Smooth muscle cell (in vitro differentiated cells): ENCODE measurements around the gene RSPH4A. TPM values are rescaled to one million over a fixed set of nuclear protein-coding genes. Genes with fewer than 3 reads are reported as not detected.
"Not testable (repeated sequence)": the region's sequence is repeated elsewhere in the genome, so short reads cannot be mapped to it uniquely, and the experiment has no call there.

Experiments
- DNase-seq: peaks from one replicate; lab custom pipeline; 2025; ENCODE audit not compliant: unreplicated experiment; lab: John Stamatoyannopoulos, UW
- H2AFZ ChIP-seq: fragments of 200-600 bp; sonication (generic); 2 replicates; pipeline ENCODE4 v1.6.0; 2016; ENCODE audit warnings: antibody characterized with exemption, low read depth, mild to moderate bottlenecking
- H3F3A ChIP-seq: fragments of 200-600 bp; sonication (generic); 2 replicates; pipeline ENCODE4 v1.6.0; 2017; ENCODE audit warnings: antibody characterized with exemption, low read depth
- H3K27ac ChIP-seq: fragments of 200-600 bp; sonication (generic); 2 replicates; pipeline ENCODE4 v1.5.1; 2016; ENCODE audit warnings: low read depth, mild to moderate bottlenecking
- H3K27me3 ChIP-seq: fragments of 200-600 bp; sonication (generic); 2 replicates; pipeline ENCODE4 v1.6.1; 2016; ENCODE audit warnings: low read depth, mild to moderate bottlenecking
- H3K36me3 ChIP-seq: fragments of 200-600 bp; sonication (generic); 2 replicates; pipeline ENCODE4 v1.5.1; 2016; ENCODE audit warnings: low read depth
- H3K4me1 ChIP-seq: fragments of 200-600 bp; sonication (generic); 2 replicates; pipeline ENCODE4 v1.5.1; 2016; ENCODE audit warnings: low read depth
- H3K4me2 ChIP-seq: fragments of 200-600 bp; sonication (generic); 2 replicates; pipeline ENCODE4 v1.6.0; 2016; ENCODE audit warnings: mild to moderate bottlenecking
- H3K4me3 ChIP-seq: fragments of 200-600 bp; sonication (generic); 2 replicates; pipeline ENCODE4 v1.5.1; 2016; ENCODE audit warnings: mild to moderate bottlenecking
- H3K79me2 ChIP-seq: fragments of 200-600 bp; sonication (generic); 2 replicates; pipeline ENCODE4 v1.6.0; 2016; ENCODE audit warnings: low read depth, mild to moderate bottlenecking
- H3K9ac ChIP-seq: fragments of 200-600 bp; sonication (generic); 2 replicates; pipeline ENCODE4 v1.6.0; 2016; ENCODE audit warnings: low read depth
- H3K9me3 ChIP-seq: fragments of 200-600 bp; sonication (generic); replicated peaks from 2 replicates; pipeline ENCODE4 v1.5.1; 2016; ENCODE audit warnings: low read depth
- H4K20me1 ChIP-seq: fragments of 200-600 bp; sonication (generic); 2 replicates; pipeline ENCODE4 v1.6.0; 2016; ENCODE audit warnings: low read depth
- WGBS: methylation state at CpG from one replicate; pipeline ENCODE4 v1.1.7; 2016; ENCODE audit warnings: low lambda C conversion rate; 5-methylcytosine and 5-hydroxymethylcytosine counted together
- polyA plus RNA-seq: library from polyadenylated mRNA; unstranded; fragments of >200 nt; fragmentation: Nextera tagmentation; extraction: Ambion mirVana; gene quantifications from 2 replicates; pipeline ENCODE4 v1.2.1, GENCODE V29; 2016
- total RNA-seq: library from RNA; depleted of rRNA; stranded (reverse); fragments of >200 nt; gene quantifications from 2 replicates; pipeline ENCODE4 v1.2.3, GENCODE V29; 2014
- TF ChIP-seq, protein P1 (sequence below): fragments of 200-600 bp; sonication (generic); IDR thresholded peaks from 2 replicates; pipeline ENCODE4 v1.5.1; 2017; ENCODE audit warnings: borderline replicate concordance, mild to moderate bottlenecking, antibody characterized with exemption; ENCODE audit not compliant: insufficient read depth, poor library complexity, severe bottlenecking

The RSPH4A gene
- total and polyA plus RNA-seq, 2 experiments from 2014 or later, result 0.22 TPM; not detected in 1

DNA sequence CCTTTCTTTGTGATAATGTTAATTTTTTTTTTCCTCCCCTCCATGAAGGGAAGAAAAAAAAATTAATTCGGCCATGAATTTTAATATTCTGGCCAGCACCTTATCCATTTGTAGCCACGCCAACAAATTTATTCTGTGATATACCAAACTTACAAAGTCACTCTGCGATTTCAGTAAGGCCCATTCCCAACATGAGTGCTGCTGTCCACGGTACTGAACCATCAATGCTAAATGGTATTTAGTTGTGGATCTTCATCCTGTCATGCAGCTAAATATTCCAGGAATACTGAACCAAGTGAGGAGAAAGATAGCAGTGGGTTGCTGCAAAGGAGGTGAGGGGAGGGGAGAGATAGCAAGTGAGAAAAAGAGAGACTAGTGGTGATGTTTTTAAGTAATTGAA lies 19.5 kb upstream of the RSPH4A start:
- no peak overlapping the region for H3K4me2 ChIP-seq
- no peaks in the 10 kb centered on the region for H3F3A ChIP-seq
- 85% methylated on average over 4 of the region's 4 CpGs for WGBS
- no peaks in the 10 kb centered on the region for H3K9me3 ChIP-seq
- H3K79me2 ChIP-seq, result no peaks in the 10 kb centered on the region
- TF ChIP-seq, protein P1, sequence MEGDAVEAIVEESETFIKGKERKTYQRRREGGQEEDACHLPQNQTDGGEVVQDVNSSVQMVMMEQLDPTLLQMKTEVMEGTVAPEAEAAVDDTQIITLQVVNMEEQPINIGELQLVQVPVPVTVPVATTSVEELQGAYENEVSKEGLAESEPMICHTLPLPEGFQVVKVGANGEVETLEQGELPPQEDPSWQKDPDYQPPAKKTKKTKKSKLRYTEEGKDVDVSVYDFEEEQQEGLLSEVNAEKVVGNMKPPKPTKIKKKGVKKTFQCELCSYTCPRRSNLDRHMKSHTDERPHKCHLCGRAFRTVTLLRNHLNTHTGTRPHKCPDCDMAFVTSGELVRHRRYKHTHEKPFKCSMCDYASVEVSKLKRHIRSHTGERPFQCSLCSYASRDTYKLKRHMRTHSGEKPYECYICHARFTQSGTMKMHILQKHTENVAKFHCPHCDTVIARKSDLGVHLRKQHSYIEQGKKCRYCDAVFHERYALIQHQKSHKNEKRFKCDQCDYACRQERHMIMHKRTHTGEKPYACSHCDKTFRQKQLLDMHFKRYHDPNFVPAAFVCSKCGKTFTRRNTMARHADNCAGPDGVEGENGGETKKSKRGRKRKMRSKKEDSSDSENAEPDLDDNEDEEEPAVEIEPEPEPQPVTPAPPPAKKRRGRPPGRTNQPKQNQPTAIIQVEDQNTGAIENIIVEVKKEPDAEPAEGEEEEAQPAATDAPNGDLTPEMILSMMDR, result no peak
- H3K4me1 ChIP-seq, result no peaks in the 10 kb centered on the region
- H3K9ac ChIP-seq, result no peak overlapping the region
- H3K36me3 ChIP-seq, result peaks cover 16% of the 10 kb centered on the region
- H3K27me3 ChIP-seq, result no peaks in the 10 kb centered on the region
- H2AFZ ChIP-seq, result no peak overlapping the region
- no peak for DNase-seq
- no peaks in the 10 kb centered on the region for H4K20me1 ChIP-seq
- no peak overlapping the region for H3K27ac ChIP-seq
- no peak overlapping the region for H3K4me3 ChIP-seq

DNA sequence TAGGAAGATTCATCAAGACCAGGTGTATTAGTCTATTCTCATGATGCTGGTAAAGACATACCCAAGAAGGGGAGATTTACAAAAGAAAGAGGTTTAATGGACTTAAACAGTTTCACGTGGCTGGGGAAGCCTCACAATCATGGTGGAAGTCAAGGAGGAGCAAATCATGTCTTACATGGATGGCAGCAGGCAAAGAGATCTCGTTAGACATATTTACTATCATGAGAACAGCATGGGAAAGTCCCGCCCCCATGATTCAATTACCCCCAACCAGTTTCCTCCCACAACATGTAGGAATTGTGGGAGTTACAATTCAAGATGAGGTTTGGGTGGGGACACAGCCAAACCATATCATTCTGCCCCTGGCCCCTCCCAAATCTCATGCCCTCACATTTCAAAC lies 12.4 kb upstream of the RSPH4A start:
- not testable (repeated sequence) for H3K79me2 ChIP-seq, H3K4me3 ChIP-seq, H3K9ac ChIP-seq, H3F3A ChIP-seq, H3K36me3 ChIP-seq, H3K9me3 ChIP-seq, H3K4me2 ChIP-seq, H3K27ac ChIP-seq, H2AFZ ChIP-seq, DNase-seq, H4K20me1 ChIP-seq, H3K27me3 ChIP-seq, H3K4me1 ChIP-seq
- 94% methylated on average over 3 of the region's 3 CpGs for WGBS

DNA sequence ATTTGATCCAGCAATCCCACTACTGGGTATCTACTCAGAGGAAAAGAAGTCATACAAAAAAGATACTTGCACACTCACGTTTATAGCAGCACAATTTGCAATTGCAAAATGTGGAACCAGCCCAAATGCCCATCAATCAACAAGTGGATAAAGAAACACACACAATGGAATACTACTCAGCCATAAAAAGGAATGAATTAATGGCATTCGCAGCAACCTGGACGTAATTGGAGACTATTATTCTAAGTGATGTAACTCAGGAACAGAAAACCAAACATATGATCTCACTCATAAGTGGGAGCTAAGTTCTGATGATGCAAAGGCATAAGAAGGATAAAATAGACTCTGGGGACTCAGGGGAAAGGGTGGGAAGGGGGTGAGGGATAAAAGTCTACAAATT lies 11.4 kb upstream of the RSPH4A start:
- not testable (repeated sequence) for H4K20me1 ChIP-seq, H3F3A ChIP-seq, H3K27me3 ChIP-seq, H3K4me1 ChIP-seq, H3K9ac ChIP-seq, H2AFZ ChIP-seq, H3K36me3 ChIP-seq, H3K9me3 ChIP-seq, H3K4me3 ChIP-seq, H3K4me2 ChIP-seq, H3K79me2 ChIP-seq, H3K27ac ChIP-seq, DNase-seq
- WGBS, result 89% methylated on average over 3 of the region's 3 CpGs

DNA sequence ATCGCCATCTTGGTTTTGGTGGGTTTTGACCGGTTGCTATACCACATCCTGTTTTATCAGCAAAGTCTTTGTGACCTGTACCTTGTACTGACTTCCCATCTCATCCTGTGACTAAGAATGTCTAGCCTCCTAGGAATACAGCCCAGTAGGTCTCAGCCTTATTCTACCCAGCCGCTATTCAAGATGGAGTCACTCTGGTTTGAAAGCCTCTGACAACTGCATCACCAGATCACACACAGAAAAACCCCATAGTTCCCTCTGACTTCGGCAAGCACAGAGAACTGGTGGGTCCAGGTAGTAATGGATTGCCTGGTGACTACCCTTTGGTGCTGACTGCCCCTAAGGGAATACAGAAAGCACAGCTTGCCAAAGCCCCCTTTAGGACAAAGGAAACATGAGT lies 10.3 kb upstream of the RSPH4A start:
- Histone ChIP-seq H3F3A (no peaks in the 10 kb centered on the region), H3K79me2 (no peaks in the 10 kb centered on the region), H2AFZ (no peak overlapping the region), H3K4me2 (no peak overlapping the region), H3K4me3 (no peak overlapping the region), H3K27ac (no peak overlapping the region), H3K36me3 (no peaks in the 10 kb centered on the region), H3K9ac (no peak overlapping the region), H3K4me1 (peaks cover 4% of the 10 kb centered on the region), H3K9me3 (no peaks in the 10 kb centered on the region), H4K20me1 (no peaks in the 10 kb centered on the region), H3K27me3 (no peaks in the 10 kb centered on the region)
- WGBS, result 99% methylated on average over 4 of the region's 4 CpGs
- TF ChIP-seq, protein P1, result no peak
- DNase-seq, result no peak

DNA sequence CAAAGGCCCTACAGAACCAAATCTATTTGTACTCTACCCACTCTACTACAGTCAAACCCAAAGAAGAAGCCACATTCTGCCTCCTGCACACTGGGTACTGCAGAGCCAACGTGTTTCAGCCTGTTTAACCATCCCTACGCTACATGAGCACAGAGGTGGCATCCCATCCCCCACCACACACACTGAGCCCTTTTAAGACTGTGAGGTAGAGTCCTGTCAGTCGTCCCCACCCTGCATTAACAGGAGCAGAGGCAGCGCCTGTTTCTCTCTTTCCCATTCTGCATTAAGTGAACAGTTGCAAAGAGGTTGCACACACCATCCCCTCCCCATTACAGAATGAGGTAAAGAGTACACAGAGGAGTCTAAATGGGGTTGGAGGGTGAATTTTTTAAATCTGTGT lies 5.2 kb upstream of the RSPH4A start:
- no peak overlapping the region for H3K9ac ChIP-seq
- no peaks in the 10 kb centered on the region for H3K79me2 ChIP-seq
- H3K4me1 ChIP-seq, result peaks cover 17% of the 10 kb centered on the region
- 50% methylated on average over 4 of the region's 4 CpGs for WGBS
- H3F3A ChIP-seq, result no peaks in the 10 kb centered on the region
- no peak overlapping the region for H3K4me3 ChIP-seq
- no peak overlapping the region for H3K27ac ChIP-seq
- DNase-seq, result no peak
- TF ChIP-seq, protein P1, result no peak
- H2AFZ ChIP-seq, result no peak overlapping the region
- H3K36me3 ChIP-seq, result no peaks in the 10 kb centered on the region
- H3K9me3 ChIP-seq, result no peaks in the 10 kb centered on the region
- H3K4me2 ChIP-seq, result no peak overlapping the region
- no peaks in the 10 kb centered on the region for H4K20me1 ChIP-seq
- no peaks in the 10 kb centered on the region for H3K27me3 ChIP-seq
